Retinal pigment epithelial cell (primary cell): ENCODE results near the gene YIPF1.

ENCODE experiments used
- DNase-seq: peaks from one replicate; pipeline ENCODE4 v3.0.0-alpha.2; 2010; ENCODE audit warnings: low read depth
- H3K4me3 ChIP-seq: 2 replicates; pipeline ENCODE4 v1.5.1; 2011; ENCODE audit warnings: mild to moderate bottlenecking, low read length, control low read depth, moderate library complexity
- CTCF ChIP-seq: conservative IDR thresholded peaks from 2 replicates; pipeline ENCODE4 v1.5.1; 2011; ENCODE audit warnings: low read depth, low read length, control low read depth, inconsistent platforms

The YIPF1 gene

DNA sequence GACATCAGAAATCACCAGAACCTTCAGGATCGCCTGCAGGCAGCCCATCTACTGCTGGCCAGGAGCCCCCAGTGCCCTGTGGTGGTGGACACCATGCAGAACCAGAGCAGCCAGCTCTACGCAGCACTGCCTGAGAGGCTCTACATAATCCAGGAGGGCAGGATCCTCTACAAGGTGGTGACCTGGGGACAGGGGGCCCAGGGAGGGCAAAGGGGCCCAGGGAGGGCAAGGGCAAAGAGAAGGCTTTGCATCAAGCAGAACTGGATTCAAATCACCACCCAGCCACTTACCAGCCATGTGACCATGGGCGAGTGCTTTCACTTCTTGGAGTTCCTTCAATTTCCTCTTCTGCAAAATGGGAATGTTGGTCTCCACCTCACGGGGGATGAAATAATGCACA, 16.5 kb upstream of the YIPF1 start:
- DNase-seq, result no peak
- no peak overlapping the region for H3K4me3 ChIP-seq
- TF ChIP-seq CTCF, result no peak

- no peak for TF ChIP-seq CTCF
- H3K4me3 ChIP-seq, result no peak overlapping the region
- DNase-seq, result no peak
These were observed 15.9 kb upstream of the YIPF1 start for GRCh38 chr1:53905509-53905908.

- no peak for DNase-seq
- H3K4me3 ChIP-seq, result no peak overlapping the region
- no peak for TF ChIP-seq CTCF
These were observed 12.9 kb upstream of the YIPF1 start for GRCh38 chr1:53902235-53903138.

- H3K4me3 ChIP-seq, result no peak overlapping the region
- no peak for TF ChIP-seq CTCF
- DNase-seq, result no peak
These were observed 10.1 kb upstream of the YIPF1 start for GRCh38 chr1:53899708-53900107.

DNA sequence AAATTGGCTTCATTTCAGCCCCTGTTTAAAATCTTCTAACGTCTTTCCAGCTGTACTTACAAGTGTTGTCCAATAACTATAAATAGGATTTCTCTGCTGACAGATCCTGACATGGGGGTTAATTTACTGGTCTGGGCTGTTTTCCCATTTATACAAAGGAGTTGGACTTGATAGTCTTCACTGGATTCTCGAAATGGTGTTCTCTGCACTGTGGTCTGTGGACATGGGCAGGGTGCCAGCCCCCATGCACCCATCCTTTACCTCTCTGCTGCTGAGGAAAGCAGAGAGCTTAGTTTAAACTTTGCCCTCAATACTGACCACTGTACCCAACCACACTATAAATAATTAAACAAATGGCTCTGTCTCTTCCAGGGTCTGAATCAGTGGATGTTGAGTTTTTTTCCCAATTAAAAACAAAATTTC, 9.6 kb upstream of the YIPF1 start:
- no peak overlapping the region for H3K4me3 ChIP-seq
- DNase-seq, result no peak
- no peak for TF ChIP-seq CTCF

DNA sequence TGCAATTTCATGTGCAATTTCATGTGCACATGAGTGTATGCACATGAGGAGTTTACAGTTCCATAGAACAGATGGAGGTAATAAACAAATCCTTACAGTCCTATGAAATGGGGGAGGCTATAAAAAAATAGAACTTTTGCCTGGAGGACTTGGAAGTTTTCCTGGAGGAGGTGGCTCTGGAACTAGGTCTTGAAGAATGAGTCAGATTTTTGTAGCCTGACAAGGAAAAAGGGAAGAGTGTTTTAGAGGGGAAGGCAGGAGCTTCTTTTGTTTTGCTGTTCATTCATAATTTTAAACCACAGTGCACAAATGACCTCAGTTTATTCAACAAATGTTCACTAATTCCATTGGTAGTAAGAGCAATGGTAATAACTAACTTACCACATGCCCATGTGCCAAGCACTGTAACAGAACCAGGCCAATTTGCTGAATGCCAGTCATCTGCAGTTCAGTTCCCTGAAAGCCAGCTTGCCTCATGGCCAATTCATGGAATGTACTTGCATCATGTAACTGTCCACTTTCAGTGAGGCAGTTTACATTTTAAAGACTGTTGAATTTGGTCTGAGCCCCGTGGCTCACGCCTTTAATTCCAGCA, 7.1 kb upstream of the YIPF1 start:
- no peak overlapping the region for H3K4me3 ChIP-seq
- TF ChIP-seq CTCF, result no peak
- no peak for DNase-seq

DNA sequence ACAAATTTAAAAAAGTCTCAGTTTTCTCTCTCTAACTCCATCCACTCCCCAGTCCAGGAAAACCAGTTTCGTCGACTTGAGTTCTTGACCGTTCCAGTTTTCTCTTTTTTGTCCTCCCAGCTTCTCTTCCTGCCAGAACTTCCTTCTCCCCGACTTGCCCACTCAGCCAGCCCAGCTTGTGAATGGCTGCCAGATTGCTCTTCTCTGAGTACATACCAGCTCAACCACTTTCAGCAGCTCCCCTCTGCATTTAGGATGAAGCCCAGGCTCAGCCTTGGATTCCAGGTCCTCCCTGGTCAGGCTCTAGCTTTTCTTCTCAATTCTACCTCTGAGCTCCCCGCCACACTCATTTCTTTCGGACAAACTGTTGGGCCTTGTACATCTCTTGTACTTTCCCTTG, 5.8 kb upstream of the YIPF1 start:
- H3K4me3 ChIP-seq, result no peak overlapping the region
- DNase-seq, result no peak
- TF ChIP-seq CTCF, result no peak
